Liver (tissue), 9 donors: ENCODE results near the gene EXOG. TPM values are rescaled to one million over a fixed set of nuclear protein-coding genes. Genes with fewer than 3 reads are reported as not detected.

Experiments
- DNase-seq: peaks from one replicate; pipeline ENCODE4 v3.0.0-alpha.2; 2017; ENCODE audit warnings: low spot score
- H3K27ac ChIP-seq, 2 donors: one replicate each; pipeline ENCODE4 v1.7.0; 2013; ENCODE audit warnings: inconsistent platforms in 2 of 2, low read length in 2 of 2, control low read depth in 1 of 2, low read depth in 1 of 2, mild to moderate bottlenecking in 1 of 2
- H3K27me3 ChIP-seq, 4 donors: one replicate each; pipeline versions ENCODE4 v1.6.1 to v1.7.0; 2013; ENCODE audit warnings: low read length in 3 of 4, inconsistent platforms in 1 of 4, mild to moderate bottlenecking in 1 of 4, moderate library complexity in 1 of 4; ENCODE audit not compliant: control insufficient read depth in 4 of 4, insufficient read depth in 4 of 4
- H3K36me3 ChIP-seq, 4 donors: one replicate each; pipeline versions ENCODE4 v1.6.1 to v1.7.0; 2013; ENCODE audit warnings: low read length in 3 of 4, mild to moderate bottlenecking in 3 of 4, low read depth in 1 of 4, moderate library complexity in 1 of 4; ENCODE audit not compliant: control insufficient read depth in 4 of 4, insufficient read depth in 3 of 4
- H3K4me1 ChIP-seq, 4 donors: one replicate each; pipeline versions ENCODE4 v1.6.1 to v1.7.0; 2013; ENCODE audit warnings: low read length in 3 of 4, mild to moderate bottlenecking in 3 of 4, moderate library complexity in 1 of 4; ENCODE audit not compliant: control insufficient read depth in 4 of 4, insufficient read depth in 4 of 4
- H3K4me3 ChIP-seq, 3 donors: one replicate each; pipeline versions ENCODE4 v1.6.1 to v1.7.0; 2013; ENCODE audit warnings: low read length in 3 of 3, control low read depth in 1 of 3, low read depth in 1 of 3, mild to moderate bottlenecking in 1 of 3
- H3K9ac ChIP-seq, 2 donors: one replicate each; pipeline ENCODE4 v1.7.0; 2013; ENCODE audit warnings: low read length in 2 of 2, mild to moderate bottlenecking in 2 of 2, moderate library complexity in 2 of 2, control low read depth in 1 of 2, low read depth in 1 of 2
- H3K9me3 ChIP-seq, 4 donors: one replicate each; pipeline versions ENCODE4 v1.6.1 to v1.7.0; 2013; ENCODE audit warnings: low read length in 3 of 4; ENCODE audit not compliant: control insufficient read depth in 4 of 4
- ATF3 ChIP-seq: IDR thresholded peaks from 2 replicates; pipeline ENCODE4 v1.6.1; 2016; ENCODE audit warnings: antibody characterized with exemption
- EGR1 ChIP-seq, 2 donors: IDR thresholded peaks; 2 replicates each; pipeline ENCODE4 v1.6.1; 2016 to 2018; ENCODE audit warnings: antibody characterized with exemption in 2 of 2, low read depth in 2 of 2
- FOXA1 ChIP-seq: IDR thresholded peaks from 2 replicates; pipeline ENCODE4 v1.6.1; 2016; ENCODE audit warnings: antibody characterized with exemption
- FOXA2 ChIP-seq: IDR thresholded peaks from 2 replicates; pipeline ENCODE4 v1.6.1; 2016; ENCODE audit warnings: antibody characterized with exemption
- HNF4A ChIP-seq, 2 donors: conservative IDR thresholded peaks; 2 replicates each; pipeline ENCODE4 v1.6.1; 2016; ENCODE audit warnings: antibody characterized with exemption in 2 of 2, mild to moderate bottlenecking in 2 of 2
- HNF4G ChIP-seq: IDR thresholded peaks from 2 replicates; pipeline ENCODE4 v1.6.1; 2016; ENCODE audit warnings: antibody characterized with exemption
- JUND ChIP-seq, 2 donors: IDR thresholded peaks; 2 replicates each; pipeline ENCODE4 v1.6.1; 2016; ENCODE audit warnings: antibody characterized with exemption in 2 of 2
- NR2F2 ChIP-seq: IDR thresholded peaks from 2 replicates; pipeline ENCODE4 v1.6.1; 2016; ENCODE audit warnings: antibody characterized with exemption
- RAD21 ChIP-seq, 2 donors: IDR thresholded peaks; 2 replicates each; pipeline ENCODE4 v1.6.1; 2016; ENCODE audit warnings: antibody characterized with exemption in 2 of 2, mild to moderate bottlenecking in 2 of 2
- REST ChIP-seq: IDR thresholded peaks from 2 replicates; pipeline ENCODE4 v1.6.1; 2016; ENCODE audit warnings: antibody characterized with exemption, mild to moderate bottlenecking
- RXRA ChIP-seq, 2 donors: IDR thresholded peaks; 2 replicates each; pipeline ENCODE4 v1.6.1; 2017 to 2018; ENCODE audit warnings: antibody characterized with exemption in 2 of 2, mild to moderate bottlenecking in 1 of 2
- SP1 ChIP-seq: IDR thresholded peaks from 2 replicates; pipeline ENCODE4 v1.6.1; 2018; ENCODE audit warnings: antibody characterized with exemption, mild to moderate bottlenecking
- TAF1 ChIP-seq: conservative IDR thresholded peaks from 2 replicates; pipeline ENCODE4 v1.6.1; 2016; ENCODE audit warnings: antibody characterized with exemption, mild to moderate bottlenecking
- YY1 ChIP-seq: IDR thresholded peaks from 2 replicates; pipeline ENCODE4 v1.6.1; 2016; ENCODE audit warnings: antibody characterized with exemption, mild to moderate bottlenecking
- WGBS: extraction: QIAGEN DNeasy Blood & Tissue Kit; methylation state at CpG from one replicate; pipeline ENCODE4 v1.1.7; 2013; 5-methylcytosine and 5-hydroxymethylcytosine counted together
- polyA plus RNA-seq, 2 donors: library from polyadenylated mRNA; stranded (reverse) in 1 of 2; unstranded in 1 of 2; fragments of 200-250 nt in 1 of 2; fragments of >200 nt in 1 of 2; fragmentation: Nextera tagmentation in 1 of 2; extraction: Ambion mirVana in 1 of 2; gene quantifications; one replicate each; pipeline versions ENCODE4 v1.2.1 to v1.2.3, GENCODE V29; 2013 to 2015
- total RNA-seq, 2 donors: library from RNA; depleted of rRNA; stranded (reverse); fragments of >200 nt; gene quantifications; one replicate each; pipeline ENCODE4 v1.2.3, GENCODE V29; 2014
- TF ChIP-seq, protein P1 (sequence below): IDR thresholded peaks from 2 replicates; pipeline ENCODE4 v1.6.1; 2016; ENCODE audit warnings: antibody characterized with exemption
- TF ChIP-seq, protein P2 (sequence below): fragments of 150-350 bp; IDR thresholded peaks from 2 replicates; pipeline ENCODE4 v1.5.1; 2017; ENCODE audit warnings: improper control_type of control experiment, low read depth, low read length; ENCODE audit not compliant: missing input control
- TF ChIP-seq, protein P3 (sequence below): IDR thresholded peaks from 2 replicates; pipeline ENCODE4 v1.6.1; 2016; ENCODE audit warnings: antibody characterized with exemption
- donor health status: healthy.
- donor health status: healthy.
- donor health status: healthy.
- donor health status: healthy.
- donor health status: healthy.

EXOG gene
- total and polyA plus RNA-seq, 4 donors: 2.1 to 4.4 (median 3.9) TPM

- TF ChIP-seq RAD21 (IDR thresholded peaks at IDR 0.05) (no peak), SP1 (no peak), HNF4G (no peak), JUND (IDR thresholded peaks at IDR 0.05) (no peak), TAF1 (no peak), RXRA (IDR thresholded peaks at IDR 0.05) (no peak), EGR1 (IDR thresholded peaks at IDR 0.05; ENCODE audit: low read depth in 2 of 2) (no peak), ATF3 (no peak), NR2F2 (no peak), REST (no peak), HNF4A (conservative IDR thresholded peaks at IDR 0.05) (no peak), FOXA1 (no peak), FOXA2 (no peak), YY1 (no peak)
- TF ChIP-seq, protein P1, sequence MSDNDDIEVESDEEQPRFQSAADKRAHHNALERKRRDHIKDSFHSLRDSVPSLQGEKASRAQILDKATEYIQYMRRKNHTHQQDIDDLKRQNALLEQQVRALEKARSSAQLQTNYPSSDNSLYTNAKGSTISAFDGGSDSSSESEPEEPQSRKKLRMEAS: no peak
- TF ChIP-seq, protein P2, sequence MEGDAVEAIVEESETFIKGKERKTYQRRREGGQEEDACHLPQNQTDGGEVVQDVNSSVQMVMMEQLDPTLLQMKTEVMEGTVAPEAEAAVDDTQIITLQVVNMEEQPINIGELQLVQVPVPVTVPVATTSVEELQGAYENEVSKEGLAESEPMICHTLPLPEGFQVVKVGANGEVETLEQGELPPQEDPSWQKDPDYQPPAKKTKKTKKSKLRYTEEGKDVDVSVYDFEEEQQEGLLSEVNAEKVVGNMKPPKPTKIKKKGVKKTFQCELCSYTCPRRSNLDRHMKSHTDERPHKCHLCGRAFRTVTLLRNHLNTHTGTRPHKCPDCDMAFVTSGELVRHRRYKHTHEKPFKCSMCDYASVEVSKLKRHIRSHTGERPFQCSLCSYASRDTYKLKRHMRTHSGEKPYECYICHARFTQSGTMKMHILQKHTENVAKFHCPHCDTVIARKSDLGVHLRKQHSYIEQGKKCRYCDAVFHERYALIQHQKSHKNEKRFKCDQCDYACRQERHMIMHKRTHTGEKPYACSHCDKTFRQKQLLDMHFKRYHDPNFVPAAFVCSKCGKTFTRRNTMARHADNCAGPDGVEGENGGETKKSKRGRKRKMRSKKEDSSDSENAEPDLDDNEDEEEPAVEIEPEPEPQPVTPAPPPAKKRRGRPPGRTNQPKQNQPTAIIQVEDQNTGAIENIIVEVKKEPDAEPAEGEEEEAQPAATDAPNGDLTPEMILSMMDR: no peak
- TF ChIP-seq, protein P3, sequence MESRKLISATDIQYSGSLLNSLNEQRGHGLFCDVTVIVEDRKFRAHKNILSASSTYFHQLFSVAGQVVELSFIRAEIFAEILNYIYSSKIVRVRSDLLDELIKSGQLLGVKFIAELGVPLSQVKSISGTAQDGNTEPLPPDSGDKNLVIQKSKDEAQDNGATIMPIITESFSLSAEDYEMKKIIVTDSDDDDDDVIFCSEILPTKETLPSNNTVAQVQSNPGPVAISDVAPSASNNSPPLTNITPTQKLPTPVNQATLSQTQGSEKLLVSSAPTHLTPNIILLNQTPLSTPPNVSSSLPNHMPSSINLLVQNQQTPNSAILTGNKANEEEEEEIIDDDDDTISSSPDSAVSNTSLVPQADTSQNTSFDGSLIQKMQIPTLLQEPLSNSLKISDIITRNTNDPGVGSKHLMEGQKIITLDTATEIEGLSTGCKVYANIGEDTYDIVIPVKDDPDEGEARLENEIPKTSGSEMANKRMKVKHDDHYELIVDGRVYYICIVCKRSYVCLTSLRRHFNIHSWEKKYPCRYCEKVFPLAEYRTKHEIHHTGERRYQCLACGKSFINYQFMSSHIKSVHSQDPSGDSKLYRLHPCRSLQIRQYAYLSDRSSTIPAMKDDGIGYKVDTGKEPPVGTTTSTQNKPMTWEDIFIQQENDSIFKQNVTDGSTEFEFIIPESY: no peak
- Histone ChIP-seq H3K9ac (no peak overlapping the region), H3K27me3 (no peaks in the 10 kb centered on the region), H3K4me3 (no peak overlapping the region), H3K4me1 (no peaks in the 10 kb centered on the region), H3K9me3 (no peaks in the 10 kb centered on the region), H3K27ac (no peak overlapping the region), H3K36me3 (no peaks in the 10 kb centered on the region)
- no peak for DNase-seq
- 67% methylated on average over 16 of the region's 16 CpGs for WGBS
Measured at GRCh38 chr3:38542401-38543298, 46.5 kb downstream of the EXOG start.
